Liver (tissue), 9 donors: ENCODE results near the gene NTNG2. TPM values are rescaled to one million over a fixed set of nuclear protein-coding genes. Genes with fewer than 3 reads are reported as not detected.

Experiments
- DNase-seq: peaks from one replicate; pipeline ENCODE4 v3.0.0-alpha.2; 2017; ENCODE audit warnings: low spot score
- H3K27ac ChIP-seq, 2 donors: one replicate each; pipeline ENCODE4 v1.7.0; 2013; ENCODE audit warnings: inconsistent platforms in 2 of 2, low read length in 2 of 2, control low read depth in 1 of 2, low read depth in 1 of 2, mild to moderate bottlenecking in 1 of 2
- H3K27me3 ChIP-seq, 4 donors: one replicate each; pipeline versions ENCODE4 v1.6.1 to v1.7.0; 2013; ENCODE audit warnings: low read length in 3 of 4, inconsistent platforms in 1 of 4, mild to moderate bottlenecking in 1 of 4, moderate library complexity in 1 of 4; ENCODE audit not compliant: control insufficient read depth in 4 of 4, insufficient read depth in 4 of 4
- H3K36me3 ChIP-seq, 4 donors: one replicate each; pipeline versions ENCODE4 v1.6.1 to v1.7.0; 2013; ENCODE audit warnings: low read length in 3 of 4, mild to moderate bottlenecking in 3 of 4, low read depth in 1 of 4, moderate library complexity in 1 of 4; ENCODE audit not compliant: control insufficient read depth in 4 of 4, insufficient read depth in 3 of 4
- H3K4me1 ChIP-seq, 4 donors: one replicate each; pipeline versions ENCODE4 v1.6.1 to v1.7.0; 2013; ENCODE audit warnings: low read length in 3 of 4, mild to moderate bottlenecking in 3 of 4, moderate library complexity in 1 of 4; ENCODE audit not compliant: control insufficient read depth in 4 of 4, insufficient read depth in 4 of 4
- H3K4me3 ChIP-seq, 3 donors: one replicate each; pipeline versions ENCODE4 v1.6.1 to v1.7.0; 2013; ENCODE audit warnings: low read length in 3 of 3, control low read depth in 1 of 3, low read depth in 1 of 3, mild to moderate bottlenecking in 1 of 3
- H3K9ac ChIP-seq, 2 donors: one replicate each; pipeline ENCODE4 v1.7.0; 2013; ENCODE audit warnings: low read length in 2 of 2, mild to moderate bottlenecking in 2 of 2, moderate library complexity in 2 of 2, control low read depth in 1 of 2, low read depth in 1 of 2
- H3K9me3 ChIP-seq, 4 donors: one replicate each; pipeline versions ENCODE4 v1.6.1 to v1.7.0; 2013; ENCODE audit warnings: low read length in 3 of 4; ENCODE audit not compliant: control insufficient read depth in 4 of 4
- ATF3 ChIP-seq: IDR thresholded peaks from 2 replicates; pipeline ENCODE4 v1.6.1; 2016; ENCODE audit warnings: antibody characterized with exemption
- CTCF ChIP-seq: fragments of 150-350 bp; IDR thresholded peaks from 2 replicates; pipeline ENCODE4 v1.5.1; 2017; ENCODE audit warnings: improper control_type of control experiment, low read depth, low read length; ENCODE audit not compliant: missing input control
- EGR1 ChIP-seq, 2 donors: IDR thresholded peaks; 2 replicates each; pipeline ENCODE4 v1.6.1; 2016 to 2018; ENCODE audit warnings: antibody characterized with exemption in 2 of 2, low read depth in 2 of 2
- FOXA1 ChIP-seq: IDR thresholded peaks from 2 replicates; pipeline ENCODE4 v1.6.1; 2016; ENCODE audit warnings: antibody characterized with exemption
- GABPA ChIP-seq, 2 donors: IDR thresholded peaks in 1 of 2; conservative IDR thresholded peaks in 1 of 2; 2 replicates each; pipeline ENCODE4 v1.6.1; 2016; ENCODE audit warnings: antibody characterized with exemption in 2 of 2, mild to moderate bottlenecking in 1 of 2, moderate library complexity in 1 of 2
- HNF4A ChIP-seq, 2 donors: conservative IDR thresholded peaks; 2 replicates each; pipeline ENCODE4 v1.6.1; 2016; ENCODE audit warnings: antibody characterized with exemption in 2 of 2, mild to moderate bottlenecking in 2 of 2
- HNF4G ChIP-seq: IDR thresholded peaks from 2 replicates; pipeline ENCODE4 v1.6.1; 2016; ENCODE audit warnings: antibody characterized with exemption
- JUND ChIP-seq, 2 donors: IDR thresholded peaks; 2 replicates each; pipeline ENCODE4 v1.6.1; 2016; ENCODE audit warnings: antibody characterized with exemption in 2 of 2
- MAX ChIP-seq: IDR thresholded peaks from 2 replicates; pipeline ENCODE4 v1.6.1; 2016; ENCODE audit warnings: antibody characterized with exemption
- REST ChIP-seq: IDR thresholded peaks from 2 replicates; pipeline ENCODE4 v1.6.1; 2016; ENCODE audit warnings: antibody characterized with exemption, mild to moderate bottlenecking
- RXRA ChIP-seq, 2 donors: IDR thresholded peaks; 2 replicates each; pipeline ENCODE4 v1.6.1; 2017 to 2018; ENCODE audit warnings: antibody characterized with exemption in 2 of 2, mild to moderate bottlenecking in 1 of 2
- SP1 ChIP-seq: IDR thresholded peaks from 2 replicates; pipeline ENCODE4 v1.6.1; 2018; ENCODE audit warnings: antibody characterized with exemption, mild to moderate bottlenecking
- TAF1 ChIP-seq: conservative IDR thresholded peaks from 2 replicates; pipeline ENCODE4 v1.6.1; 2016; ENCODE audit warnings: antibody characterized with exemption, mild to moderate bottlenecking
- YY1 ChIP-seq: IDR thresholded peaks from 2 replicates; pipeline ENCODE4 v1.6.1; 2016; ENCODE audit warnings: antibody characterized with exemption, mild to moderate bottlenecking
- WGBS: extraction: QIAGEN DNeasy Blood & Tissue Kit; methylation state at CpG from one replicate; pipeline ENCODE4 v1.1.7; 2013; 5-methylcytosine and 5-hydroxymethylcytosine counted together
- polyA plus RNA-seq, 2 donors: library from polyadenylated mRNA; stranded (reverse) in 1 of 2; unstranded in 1 of 2; fragments of 200-250 nt in 1 of 2; fragments of >200 nt in 1 of 2; fragmentation: Nextera tagmentation in 1 of 2; extraction: Ambion mirVana in 1 of 2; gene quantifications; one replicate each; pipeline versions ENCODE4 v1.2.1 to v1.2.3, GENCODE V29; 2013 to 2015
- total RNA-seq, 2 donors: library from RNA; depleted of rRNA; stranded (reverse); fragments of >200 nt; gene quantifications; one replicate each; pipeline ENCODE4 v1.2.3, GENCODE V29; 2014
- donor health status: healthy.
- donor health status: healthy.
- donor health status: healthy.
- donor health status: healthy.
- donor health status: healthy.

Gene NTNG2
- total and polyA plus RNA-seq, 4 donors = 0.12 to 0.42 (median 0.28) TPM; not detected in 1

GRCh38 chr9:132157347-132158116 is 4.3 kb upstream of the NTNG2 start:
- Histone ChIP-seq H3K27me3 (peaks cover 0 to 14% (median 4%) of the 10 kb centered on the region in 4 donors), H3K27ac (no peak overlapping the region), H3K9me3 (no peaks in the 10 kb centered on the region), H3K9ac (no peak overlapping the region), H3K36me3 (no peaks in the 10 kb centered on the region), H3K4me1 (peaks cover under 1 to 12% (median 4%) of the 10 kb centered on the region in 4 donors), H3K4me3 (no peak overlapping the region)
- WGBS = 58% methylated on average over 19 of the region's 19 CpGs
- TF ChIP-seq FOXA1 (no peak), HNF4G (no peak), EGR1 (IDR thresholded peaks at IDR 0.05; ENCODE audit: low read depth in 2 of 2) (no peak), SP1 (no peak), HNF4A (conservative IDR thresholded peaks at IDR 0.05) (no peak), TAF1 (no peak), REST (no peak), RXRA (IDR thresholded peaks at IDR 0.05) (no peak), CTCF (no peak)
- DNase-seq = no peak

GRCh38 chr9:132160802-132161742 is 786 bp upstream of the NTNG2 start:
- no peak for DNase-seq
- Histone ChIP-seq H3K27me3 (peaks cover 0 to 7% (median 3%) of the 10 kb centered on the region in 4 donors), H3K27ac (no peak overlapping the region), H3K9ac (no peak overlapping the region), H3K9me3 (no peaks in the 10 kb centered on the region), H3K4me1 (peaks cover 17 to 38% (median 24%) of the 10 kb centered on the region in 4 donors), H3K36me3 (no peaks in the 10 kb centered on the region), H3K4me3 (peak overlapping the region in 1 of 3 donors; percentile 78)
- no peak for TF ChIP-seq MAX
- no peak for TF ChIP-seq SP1
- no peak for TF ChIP-seq REST
- no peak for TF ChIP-seq HNF4A (conservative IDR thresholded peaks at IDR 0.05)
- TF ChIP-seq CTCF = no peak
- no peak for TF ChIP-seq JUND (IDR thresholded peaks at IDR 0.05)
- TF ChIP-seq GABPA (IDR thresholded peaks at IDR 0.05 in 1 of 2, conservative IDR thresholded peaks at IDR 0.05 in 1 of 2) = no peak
- no peak for TF ChIP-seq YY1
- no peak for TF ChIP-seq HNF4G
- TF ChIP-seq ATF3 = no peak
- 5% methylated on average over 50 of the region's 50 CpGs for WGBS
